Neutrophil (primary cell): ENCODE data around the gene MIF4GD.

Experiments used
- H3K27ac ChIP-seq: fragments of 200-600 bp; sonication (generic); 2 replicates; pipeline ENCODE4 v1.5.1; 2016; ENCODE audit warnings: mild to moderate bottlenecking, moderate library complexity
- H3K27me3 ChIP-seq: fragments of 200-600 bp; sonication (generic); 2 replicates; pipeline ENCODE4 v1.6.0; 2016; ENCODE audit warnings: mild to moderate bottlenecking
- H3K36me3 ChIP-seq: fragments of 200-600 bp; sonication (generic); 2 replicates; pipeline ENCODE4 v1.5.1; 2017
- H3K4me1 ChIP-seq, 2 experiments: fragments of 200-600 bp in 1 of 2; sonication (generic) in 1 of 2; 1 replicate in 1 of 2; 2 replicates in 1 of 2; pipeline versions ENCODE4 v1.5.1 to v1.6.1; 2013 to 2016; ENCODE audit warnings: low read depth in 1 of 2, low read length in 1 of 2, mild to moderate bottlenecking in 1 of 2, moderate library complexity in 1 of 2; ENCODE audit not compliant: control insufficient read depth in 1 of 2, insufficient read depth in 1 of 2
- H3K4me3 ChIP-seq, 2 experiments: fragments of 200-600 bp in 1 of 2; sonication (generic) in 1 of 2; 1 replicate in 1 of 2; 2 replicates in 1 of 2; pipeline ENCODE4 v1.5.1; 2013 to 2016; ENCODE audit warnings: low read depth in 1 of 2, low read length in 1 of 2, mild to moderate bottlenecking in 1 of 2, moderate library complexity in 1 of 2
- H3K9me3 ChIP-seq: fragments of 200-600 bp; sonication (generic); 2 replicates; pipeline ENCODE4 v1.5.1; 2016
- TF ChIP-seq, protein P1 (sequence below): fragments of 200-600 bp; sonication (generic); IDR thresholded peaks from 2 replicates; pipeline ENCODE4 v1.5.1; 2016; ENCODE audit warnings: antibody characterized with exemption

MIF4GD gene

DNA sequence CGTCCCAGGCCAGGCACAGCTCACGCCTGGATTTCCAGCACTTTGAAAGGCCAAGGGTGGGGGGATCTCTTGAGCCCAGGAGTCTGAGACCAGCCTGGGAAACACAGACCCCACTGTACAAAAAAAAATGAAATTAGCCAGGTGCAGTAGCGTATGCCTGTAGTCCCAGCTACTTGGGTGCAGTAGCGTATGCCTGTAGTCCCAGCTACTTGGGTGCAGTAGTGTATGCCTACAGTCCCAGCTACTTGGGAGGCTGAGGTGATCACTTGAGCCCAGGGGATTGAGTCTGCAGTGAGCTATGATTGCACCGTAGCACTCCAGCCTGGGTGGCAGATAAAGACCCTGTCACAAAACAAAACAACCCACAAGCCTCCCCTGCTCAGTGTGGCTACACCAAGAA is 45.2 kb upstream of the MIF4GD start:
- Histone ChIP-seq H3K4me1 (peaks cover 37 to 46% of the 10 kb centered on the region in 2 experiments), H3K27ac (peak overlapping the region; percentile 54), H3K4me3 (no peak overlapping the region), H3K36me3 (peaks cover 41% of the 10 kb centered on the region), H3K9me3 (no peaks in the 10 kb centered on the region), H3K27me3 (no peaks in the 10 kb centered on the region)
- TF ChIP-seq, protein P1, sequence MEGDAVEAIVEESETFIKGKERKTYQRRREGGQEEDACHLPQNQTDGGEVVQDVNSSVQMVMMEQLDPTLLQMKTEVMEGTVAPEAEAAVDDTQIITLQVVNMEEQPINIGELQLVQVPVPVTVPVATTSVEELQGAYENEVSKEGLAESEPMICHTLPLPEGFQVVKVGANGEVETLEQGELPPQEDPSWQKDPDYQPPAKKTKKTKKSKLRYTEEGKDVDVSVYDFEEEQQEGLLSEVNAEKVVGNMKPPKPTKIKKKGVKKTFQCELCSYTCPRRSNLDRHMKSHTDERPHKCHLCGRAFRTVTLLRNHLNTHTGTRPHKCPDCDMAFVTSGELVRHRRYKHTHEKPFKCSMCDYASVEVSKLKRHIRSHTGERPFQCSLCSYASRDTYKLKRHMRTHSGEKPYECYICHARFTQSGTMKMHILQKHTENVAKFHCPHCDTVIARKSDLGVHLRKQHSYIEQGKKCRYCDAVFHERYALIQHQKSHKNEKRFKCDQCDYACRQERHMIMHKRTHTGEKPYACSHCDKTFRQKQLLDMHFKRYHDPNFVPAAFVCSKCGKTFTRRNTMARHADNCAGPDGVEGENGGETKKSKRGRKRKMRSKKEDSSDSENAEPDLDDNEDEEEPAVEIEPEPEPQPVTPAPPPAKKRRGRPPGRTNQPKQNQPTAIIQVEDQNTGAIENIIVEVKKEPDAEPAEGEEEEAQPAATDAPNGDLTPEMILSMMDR = no peak

DNA sequence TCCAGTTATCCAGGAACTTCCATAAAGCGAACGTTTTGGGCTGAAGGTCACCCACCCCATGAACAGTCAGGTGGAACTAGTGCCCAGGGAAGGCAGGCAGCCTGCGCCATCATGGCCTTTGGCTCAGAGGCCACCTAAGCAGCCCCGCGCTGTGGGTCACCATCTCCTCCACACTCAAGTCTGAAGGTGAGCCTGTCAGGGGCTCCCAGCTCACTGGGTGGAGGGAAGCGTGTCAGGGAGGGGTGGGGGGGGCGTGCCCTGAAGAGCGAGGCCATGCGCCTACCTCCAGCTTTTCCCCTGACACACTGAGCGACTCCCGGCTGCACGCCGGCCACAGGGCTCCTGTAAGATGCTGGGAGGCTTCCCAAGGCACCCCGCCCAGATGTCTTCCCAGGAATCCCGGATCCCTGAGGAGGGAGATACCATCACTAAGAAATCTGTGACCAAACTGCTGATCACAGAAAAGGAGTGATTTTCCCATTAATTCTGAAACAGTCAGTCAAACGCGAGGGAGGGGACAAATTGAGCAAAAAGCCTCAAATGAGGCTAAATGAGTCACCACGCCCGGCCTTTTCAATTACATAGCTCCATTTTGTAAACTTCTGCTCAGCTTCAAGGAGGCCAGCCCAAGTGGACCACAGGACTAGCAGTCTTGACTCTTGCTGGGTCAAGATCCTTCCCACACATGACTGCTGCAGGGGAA is 44.7 kb upstream of the MIF4GD start:
- H3K27me3 ChIP-seq = no peaks in the 10 kb centered on the region
- H3K36me3 ChIP-seq = peaks cover 35% of the 10 kb centered on the region
- peak overlapping the region; percentile 54 for H3K27ac ChIP-seq
- peaks cover 43 to 52% of the 10 kb centered on the region in 2 experiments for H3K4me1 ChIP-seq
- no peaks in the 10 kb centered on the region for H3K9me3 ChIP-seq
- no peak overlapping the region for H3K4me3 ChIP-seq
- TF ChIP-seq, protein P1 = no peak

DNA sequence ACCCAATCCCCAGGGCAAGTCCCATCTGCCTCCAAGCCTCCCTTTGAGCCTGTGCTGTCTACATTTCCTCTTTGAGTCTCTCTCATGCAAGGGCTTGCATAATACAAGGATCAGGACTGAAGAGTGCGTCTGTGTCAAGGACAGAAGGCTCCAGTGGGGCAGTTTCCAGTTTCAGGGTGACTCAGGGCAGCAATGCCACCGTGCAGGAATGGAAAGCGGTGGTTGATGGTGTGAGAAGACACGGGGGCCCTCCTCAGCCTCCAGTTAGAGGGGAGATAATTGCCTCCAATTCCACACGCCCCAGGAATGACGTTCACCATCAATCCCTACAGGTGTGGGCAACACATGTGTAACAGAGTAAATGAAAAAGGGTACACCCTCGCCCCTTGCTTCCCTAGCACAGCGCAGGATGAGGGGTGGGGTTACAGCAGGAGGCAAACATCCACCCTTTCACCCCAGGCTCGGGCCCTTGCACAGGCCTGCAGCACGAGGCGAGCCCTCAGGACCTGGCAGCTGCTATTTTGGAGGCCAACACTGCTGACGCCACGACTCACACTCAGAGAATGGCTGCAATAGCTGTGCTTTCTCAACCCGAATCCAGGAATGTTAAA is 43.0 kb upstream of the MIF4GD start:
- Histone ChIP-seq H3K27me3 (no peaks in the 10 kb centered on the region), H3K36me3 (peaks cover 20% of the 10 kb centered on the region), H3K9me3 (no peaks in the 10 kb centered on the region), H3K4me1 (peaks cover 60 to 68% of the 10 kb centered on the region in 2 experiments), H3K27ac (peak overlapping the region; percentile 96), H3K4me3 (peak overlapping the region; percentile 8 to 21)
- TF ChIP-seq, protein P1 = no peak

DNA sequence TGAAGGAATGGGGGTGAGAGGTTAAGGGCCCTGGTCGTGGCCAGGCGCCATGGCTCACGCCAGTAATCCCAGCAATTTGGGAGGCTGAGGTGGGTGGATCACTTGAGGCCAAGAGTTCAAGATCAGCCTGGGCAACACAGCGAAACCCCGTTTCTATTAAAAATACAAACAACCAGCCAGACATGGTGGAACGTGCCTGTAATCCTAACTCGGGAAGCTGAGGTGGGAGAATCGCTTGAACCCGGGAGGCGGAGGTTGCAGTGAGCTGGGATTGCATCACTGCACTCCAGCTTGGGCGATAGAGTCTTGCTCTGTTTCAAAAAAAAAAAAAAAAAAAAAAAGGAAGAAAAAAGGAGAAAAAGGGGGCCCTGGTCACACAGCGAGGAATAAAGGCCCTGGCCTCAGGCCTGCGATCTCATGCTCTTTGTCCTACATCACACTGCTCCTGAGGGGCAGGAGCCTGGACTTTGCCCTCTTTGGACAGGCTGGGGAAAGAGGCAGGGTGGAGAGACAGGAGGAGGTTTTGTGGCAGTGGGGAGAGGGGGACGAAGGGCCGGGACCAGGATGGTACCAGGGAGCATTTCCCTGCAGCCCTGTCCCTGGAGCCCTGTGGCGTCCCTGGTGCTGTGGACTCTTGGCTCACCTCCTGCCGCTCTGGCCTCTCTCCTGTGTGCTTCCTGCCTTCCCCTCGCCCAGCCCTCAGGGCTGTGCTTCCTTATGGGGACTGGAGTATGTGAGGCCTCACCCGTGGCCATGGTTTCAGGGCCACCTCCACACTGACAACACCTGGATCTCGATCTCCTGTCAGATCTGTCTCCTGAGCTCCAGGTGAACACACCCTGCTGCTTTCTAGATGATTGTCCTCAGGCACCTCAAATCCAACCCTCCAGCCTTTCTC is 38.0 kb upstream of the MIF4GD start:
- H3K27me3 ChIP-seq = no peaks in the 10 kb centered on the region
- peak overlapping the region; percentile 96 for H3K27ac ChIP-seq
- H3K36me3 ChIP-seq = no peaks in the 10 kb centered on the region

More for the DNA sequence above, 38.0 kb upstream of the MIF4GD start:
- H3K4me3 ChIP-seq = peak overlapping the region; percentile 32 to 45
- TF ChIP-seq, protein P1 = no peak
- no peaks in the 10 kb centered on the region for H3K9me3 ChIP-seq
- H3K4me1 ChIP-seq = peaks cover 70 to 74% of the 10 kb centered on the region in 2 experiments
